Keratinocyte (primary cell): Measurements from ENCODE around the gene CASK. TPM values are rescaled to one million over a fixed set of nuclear protein-coding genes. Genes with fewer than 3 reads are reported as not detected.

Experiments
- DNase-seq: peaks from one replicate; pipeline ENCODE4 v3.0.0-alpha.2; 2011; ENCODE audit warnings: low read depth, missing footprints, low spot score
- FAIRE-seq: peaks from 2 replicates; lab custom pipeline; 2011; peaks lifted over from hg19 to GRCh38; lab: Jason Lieb, UNC
- H2AFZ ChIP-seq: 2 replicates; pipeline ENCODE4 v1.6.0; 2012; ENCODE audit warnings: low read length, control low read depth, inconsistent platforms; ENCODE audit not compliant: control insufficient read depth
- H3K27ac ChIP-seq: 2 replicates; pipeline ENCODE4 v1.5.1; 2011; ENCODE audit warnings: low read length; ENCODE audit not compliant: control insufficient read depth, insufficient read depth
- H3K27me3 ChIP-seq: 3 replicates; pipeline ENCODE4 v1.6.0; 2011; ENCODE audit warnings: low read length; ENCODE audit not compliant: control insufficient read depth, insufficient read depth; ENCODE audit errors: extremely low read depth
- H3K36me3 ChIP-seq, 2 experiments: 2 replicates in 1 of 2; 3 replicates in 1 of 2; pipeline ENCODE4 v1.5.1; 2011; ENCODE audit warnings: low read length in 2 of 2, mild to moderate bottlenecking in 1 of 2; ENCODE audit not compliant: control insufficient read depth in 2 of 2, insufficient read depth in 2 of 2; ENCODE audit errors: extremely low read depth in 1 of 2
- H3K4me1 ChIP-seq: 3 replicates; pipeline ENCODE4 v1.5.1; 2011; ENCODE audit warnings: low read length; ENCODE audit not compliant: control insufficient read depth, insufficient read depth; ENCODE audit errors: extremely low read depth
- H3K4me2 ChIP-seq: 3 replicates; pipeline ENCODE4 v1.6.0; 2011; ENCODE audit warnings: low read depth, low read length; ENCODE audit not compliant: control insufficient read depth, insufficient read depth; ENCODE audit errors: extremely low read depth
- H3K4me3 ChIP-seq, 3 experiments: fragments of 200-600 bp in 1 of 3; sonication (generic) in 1 of 3; 2 replicates in 2 of 3; 3 replicates in 1 of 3; pipeline ENCODE4 v1.5.1; 2011 to 2016; ENCODE audit warnings: low read length in 3 of 3, mild to moderate bottlenecking in 3 of 3, control low read depth in 2 of 3, inconsistent platforms in 1 of 3, low read depth in 1 of 3, mixed read lengths in 1 of 3, mixed run types in 1 of 3, moderate library complexity in 1 of 3; ENCODE audit not compliant: control insufficient read depth in 2 of 3, insufficient read depth in 2 of 3; ENCODE audit errors: extremely low read depth in 1 of 3
- H3K79me2 ChIP-seq: 2 replicates; pipeline ENCODE4 v1.6.0; 2012; ENCODE audit warnings: low read length; ENCODE audit not compliant: control insufficient read depth, insufficient read depth
- H3K9ac ChIP-seq: 3 replicates; pipeline ENCODE4 v1.6.0; 2011; ENCODE audit warnings: low read length; ENCODE audit not compliant: control insufficient read depth, insufficient read depth; ENCODE audit errors: extremely low read depth
- H3K9me1 ChIP-seq: 3 replicates; pipeline ENCODE4 v1.6.0; 2011; ENCODE audit warnings: low read length; ENCODE audit not compliant: control insufficient read depth, insufficient read depth; ENCODE audit errors: extremely low read depth
- H3K9me3 ChIP-seq: 2 replicates; pipeline ENCODE4 v1.5.1; 2012; ENCODE audit warnings: low read depth, low read length; ENCODE audit not compliant: control insufficient read depth
- H4K20me1 ChIP-seq: 3 replicates; pipeline ENCODE4 v1.6.0; 2011; ENCODE audit warnings: low read length; ENCODE audit not compliant: control insufficient read depth, insufficient read depth; ENCODE audit errors: extremely low read depth
- EZH2 ChIP-seq: IDR thresholded peaks from one replicate; pipeline ENCODE4 v1.6.1; 2012; ENCODE audit warnings: inconsistent platforms, mild to moderate bottlenecking, low read length, moderate library complexity
- dilution Hi-C: fragments of 300-500 bp; cut with MboI; formaldehyde crosslinking; loops from one replicate; pipeline ENCODE4 v1.7.0; 2020; ENCODE audit warnings: low sequenced_read_pairs; ENCODE audit not compliant: extremely low pct_ligation_motif_present
- polyA plus RNA-seq, 5 experiments: library from polyadenylated mRNA; depleted of rRNA in 3 of 5; stranded (reverse) in 3 of 5; stranded (forward) in 1 of 5; unstranded in 1 of 5; fragments of >200 nt; gene quantifications; 1 replicate in 1 of 5; 2 replicates in 3 of 5; 3 replicates in 1 of 5; pipeline versions ENCODE4 v1.2.1 to v1.2.3, GENCODE V29; 2011 to 2012; ENCODE audit warnings: missing spikeins in 2 of 5, low read depth in 1 of 5, low replicate concordance in 1 of 5
- TF ChIP-seq, protein P1 (sequence below), 3 experiments: IDR thresholded peaks in 1 of 3; conservative IDR thresholded peaks in 1 of 3; optimal IDR thresholded peaks in 1 of 3; 2 replicates in 2 of 3; 3 replicates in 1 of 3; pipeline versions ENCODE3 to v1.5.1; 2011; ENCODE audit warnings: low read length in 3 of 3, mild to moderate bottlenecking in 3 of 3, moderate library complexity in 2 of 3, control low read depth in 1 of 3, inconsistent platforms in 1 of 3; ENCODE audit not compliant: insufficient read depth in 2 of 3; ENCODE audit errors: extremely low read depth in 1 of 3

CASK gene
- polyA plus RNA-seq, 1 donor (not counting 4 experiments of a cell fraction or from before 2014, with no cell fraction given), result 33.7 TPM

GRCh38 chrX:41900321-41900720, 23.0 kb downstream of the CASK start:
- Histone ChIP-seq H3K9ac (no peak overlapping the region), H3K36me3 (no peaks in the 10 kb centered on the region), H3K4me3 (no peak overlapping the region), H4K20me1 (no peaks in the 10 kb centered on the region), H3K79me2 (peaks cover 2% of the 10 kb centered on the region), H3K4me1 (no peaks in the 10 kb centered on the region), H3K27me3 (no peaks in the 10 kb centered on the region), H3K9me3 (peaks cover 2% of the 10 kb centered on the region), H3K9me1 (no peaks in the 10 kb centered on the region), H2AFZ (no peak overlapping the region), H3K4me2 (no peak overlapping the region), H3K27ac (no peak overlapping the region)
- no peak for TF ChIP-seq EZH2
- TF ChIP-seq, protein P1, sequence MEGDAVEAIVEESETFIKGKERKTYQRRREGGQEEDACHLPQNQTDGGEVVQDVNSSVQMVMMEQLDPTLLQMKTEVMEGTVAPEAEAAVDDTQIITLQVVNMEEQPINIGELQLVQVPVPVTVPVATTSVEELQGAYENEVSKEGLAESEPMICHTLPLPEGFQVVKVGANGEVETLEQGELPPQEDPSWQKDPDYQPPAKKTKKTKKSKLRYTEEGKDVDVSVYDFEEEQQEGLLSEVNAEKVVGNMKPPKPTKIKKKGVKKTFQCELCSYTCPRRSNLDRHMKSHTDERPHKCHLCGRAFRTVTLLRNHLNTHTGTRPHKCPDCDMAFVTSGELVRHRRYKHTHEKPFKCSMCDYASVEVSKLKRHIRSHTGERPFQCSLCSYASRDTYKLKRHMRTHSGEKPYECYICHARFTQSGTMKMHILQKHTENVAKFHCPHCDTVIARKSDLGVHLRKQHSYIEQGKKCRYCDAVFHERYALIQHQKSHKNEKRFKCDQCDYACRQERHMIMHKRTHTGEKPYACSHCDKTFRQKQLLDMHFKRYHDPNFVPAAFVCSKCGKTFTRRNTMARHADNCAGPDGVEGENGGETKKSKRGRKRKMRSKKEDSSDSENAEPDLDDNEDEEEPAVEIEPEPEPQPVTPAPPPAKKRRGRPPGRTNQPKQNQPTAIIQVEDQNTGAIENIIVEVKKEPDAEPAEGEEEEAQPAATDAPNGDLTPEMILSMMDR (optimal IDR thresholded peaks at IDR 0.05 in 1 of 3, IDR thresholded peaks at IDR 0.05 in 1 of 3, conservative IDR thresholded peaks at IDR 0.05 in 1 of 3; ENCODE audit: extremely low read depth in 1 of 3, insufficient read depth in 2 of 3, low read length in 3 of 3), result no peak
- FAIRE-seq (no peak), DNase-seq (no peak)
- dilution Hi-C loops, result no loop called here

DNA sequence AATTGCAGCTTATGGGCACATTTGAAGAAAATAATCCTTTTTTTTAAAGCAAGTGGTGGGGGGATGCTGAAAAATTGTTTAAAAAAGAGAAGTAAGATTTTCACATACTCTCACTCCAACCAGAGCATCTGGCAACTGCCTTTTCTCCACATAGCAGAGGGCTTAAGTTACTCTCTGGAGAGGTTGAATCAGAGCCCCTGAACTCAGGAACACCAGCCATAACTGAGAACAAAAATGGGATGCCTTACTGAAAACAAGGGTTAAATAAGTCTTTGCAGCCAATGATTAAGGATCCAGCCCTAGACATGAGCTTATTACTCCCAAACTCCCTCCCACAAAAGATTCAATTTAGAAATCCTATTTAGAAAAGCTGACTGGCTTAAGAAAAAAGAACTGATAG, 27.5 kb downstream of the CASK start:
- no peaks in the 10 kb centered on the region for H3K9me1 ChIP-seq
- TF ChIP-seq, protein P1 (optimal IDR thresholded peaks at IDR 0.05 in 1 of 3, IDR thresholded peaks at IDR 0.05 in 1 of 3, conservative IDR thresholded peaks at IDR 0.05 in 1 of 3; ENCODE audit: extremely low read depth in 1 of 3, insufficient read depth in 2 of 3, low read length in 3 of 3), result no peak
- no peak for TF ChIP-seq EZH2
- no peak overlapping the region for H3K4me3 ChIP-seq
- no peak overlapping the region for H2AFZ ChIP-seq
- DNase-seq (no peak), FAIRE-seq (no peak)
- no peak overlapping the region for H3K27ac ChIP-seq
- H3K36me3 ChIP-seq, result no peaks in the 10 kb centered on the region
- dilution Hi-C loops, result no loop called here
- no peak overlapping the region for H3K4me2 ChIP-seq
- H3K9ac ChIP-seq, result no peak overlapping the region
- H3K79me2 ChIP-seq, result no peaks in the 10 kb centered on the region
- H4K20me1 ChIP-seq, result no peaks in the 10 kb centered on the region
- no peaks in the 10 kb centered on the region for H3K9me3 ChIP-seq
- H3K4me1 ChIP-seq, result no peaks in the 10 kb centered on the region
- H3K27me3 ChIP-seq, result no peaks in the 10 kb centered on the region
